Left lung (tissue), 10 donors: Measurements from ENCODE around the gene MYPN. TPM values are rescaled to one million over a fixed set of nuclear protein-coding genes. Genes with fewer than 3 reads are reported as not detected.

ENCODE experiments used
- ATAC-seq: fragments of 200-7000 bp; cut with Tn5 transposase; one replicate; pipeline ENCODE4 v1.9.1; 2020; ENCODE audit warnings: moderate library complexity
- DNase-seq, 4 donors: peaks; one replicate each; pipeline ENCODE4 v3.0.0-alpha.2; 2013 to 2020
- H3K27ac ChIP-seq, 2 donors: fragments of 200-600 bp; sonication (generic) in 1 of 2; one replicate each; pipeline versions ENCODE4 v1.5.0 to v1.8.0; 2020 to 2021
- H3K27me3 ChIP-seq, 2 donors: fragments of 200-600 bp; sonication (generic) in 1 of 2; one replicate each; pipeline versions ENCODE4 v1.5.0 to v1.8.0; 2020 to 2021
- H3K36me3 ChIP-seq, 2 donors: fragments of 200-600 bp; sonication (generic) in 1 of 2; one replicate each; pipeline versions ENCODE4 v1.5.0 to v1.8.0; 2020 to 2021
- H3K4me1 ChIP-seq, 2 donors: fragments of 200-600 bp; one replicate each; pipeline ENCODE4 v1.8.0; 2021
- H3K4me3 ChIP-seq, 2 donors: fragments of 200-600 bp; sonication (generic) in 1 of 2; one replicate each; pipeline versions ENCODE4 v1.5.0 to v1.8.0; 2020 to 2021; ENCODE audit warnings: mild to moderate bottlenecking in 1 of 2
- H3K9me3 ChIP-seq, 2 donors: fragments of 200-600 bp; sonication (generic) in 1 of 2; one replicate each; pipeline versions ENCODE4 v1.5.0 to v1.8.0; 2020 to 2021
- intact Hi-C, 2 donors: fragments of 100-400 bp; cut with DNase I; formaldehyde crosslinking; loops; one replicate each; pipeline versions ENCODE4 v1.11.2 to v1.14.2; 2022
- polyA plus RNA-seq, 6 donors: library from polyadenylated mRNA; unstranded; fragments of 120-200 nt; gene quantifications; one replicate each; pipeline ENCODE4 v1.2.1, GENCODE V29; 2013; ENCODE audit not compliant: insufficient read length in 6 of 6
- total RNA-seq, 2 donors: library from RNA; stranded (reverse); fragmentation: NEBNext Ultra II Directional; extraction: Animal tissue kit (Norgen Biotek cat#: 25700); gene quantifications; one replicate each; pipeline ENCODE4 v1.2.1, GENCODE V29; 2021
- TF ChIP-seq, protein P1 (sequence below), 2 donors: fragments of 200-600 bp; sonication (generic) in 1 of 2; IDR thresholded peaks; one replicate each; pipeline versions ENCODE4 v1.5.0 to v1.8.0; 2021; ENCODE audit warnings: antibody characterized with exemption in 2 of 2
- donor health status: DM: no; HTN: yes; CAD: no.
- donor health status: DM: no; HTN: no; CAD: no.

Gene MYPN
- total and polyA plus RNA-seq, 8 donors: 0.03 to 0.13 (median 0.04) TPM; not detected in 3

DNA sequence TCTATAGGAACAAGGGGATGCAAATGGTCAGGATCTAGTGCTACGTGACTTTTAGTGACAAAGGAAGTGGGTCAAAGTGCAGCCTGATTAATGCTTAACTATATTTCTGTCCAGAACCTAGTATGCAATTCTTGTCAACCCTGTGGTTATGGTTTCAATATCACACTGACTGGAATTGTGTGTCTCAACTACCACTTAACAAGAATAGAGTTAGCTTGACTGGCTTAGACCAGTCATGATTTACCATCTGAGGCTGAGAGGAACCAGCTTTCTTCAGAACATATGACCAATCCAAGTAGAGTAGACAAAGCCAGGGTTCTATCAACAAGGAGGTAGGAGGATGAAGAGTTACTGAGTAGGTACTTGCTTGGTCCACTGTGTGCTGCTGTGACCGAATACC is 54.4 kb downstream of the MYPN start:
- no peak overlapping the region for H3K27ac ChIP-seq
- H3K9me3 ChIP-seq: no peaks in the 10 kb centered on the region
- H3K4me3 ChIP-seq: no peak overlapping the region
- no peaks in the 10 kb centered on the region for H3K27me3 ChIP-seq
- TF ChIP-seq, protein P1, sequence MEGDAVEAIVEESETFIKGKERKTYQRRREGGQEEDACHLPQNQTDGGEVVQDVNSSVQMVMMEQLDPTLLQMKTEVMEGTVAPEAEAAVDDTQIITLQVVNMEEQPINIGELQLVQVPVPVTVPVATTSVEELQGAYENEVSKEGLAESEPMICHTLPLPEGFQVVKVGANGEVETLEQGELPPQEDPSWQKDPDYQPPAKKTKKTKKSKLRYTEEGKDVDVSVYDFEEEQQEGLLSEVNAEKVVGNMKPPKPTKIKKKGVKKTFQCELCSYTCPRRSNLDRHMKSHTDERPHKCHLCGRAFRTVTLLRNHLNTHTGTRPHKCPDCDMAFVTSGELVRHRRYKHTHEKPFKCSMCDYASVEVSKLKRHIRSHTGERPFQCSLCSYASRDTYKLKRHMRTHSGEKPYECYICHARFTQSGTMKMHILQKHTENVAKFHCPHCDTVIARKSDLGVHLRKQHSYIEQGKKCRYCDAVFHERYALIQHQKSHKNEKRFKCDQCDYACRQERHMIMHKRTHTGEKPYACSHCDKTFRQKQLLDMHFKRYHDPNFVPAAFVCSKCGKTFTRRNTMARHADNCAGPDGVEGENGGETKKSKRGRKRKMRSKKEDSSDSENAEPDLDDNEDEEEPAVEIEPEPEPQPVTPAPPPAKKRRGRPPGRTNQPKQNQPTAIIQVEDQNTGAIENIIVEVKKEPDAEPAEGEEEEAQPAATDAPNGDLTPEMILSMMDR (IDR thresholded peaks at IDR 0.05): no peak
- no peaks in the 10 kb centered on the region for H3K36me3 ChIP-seq
- intact Hi-C loops: no loop called here
- no peaks in the 10 kb centered on the region for H3K4me1 ChIP-seq
- no peak for ATAC-seq
- DNase-seq: no peak

DNA sequence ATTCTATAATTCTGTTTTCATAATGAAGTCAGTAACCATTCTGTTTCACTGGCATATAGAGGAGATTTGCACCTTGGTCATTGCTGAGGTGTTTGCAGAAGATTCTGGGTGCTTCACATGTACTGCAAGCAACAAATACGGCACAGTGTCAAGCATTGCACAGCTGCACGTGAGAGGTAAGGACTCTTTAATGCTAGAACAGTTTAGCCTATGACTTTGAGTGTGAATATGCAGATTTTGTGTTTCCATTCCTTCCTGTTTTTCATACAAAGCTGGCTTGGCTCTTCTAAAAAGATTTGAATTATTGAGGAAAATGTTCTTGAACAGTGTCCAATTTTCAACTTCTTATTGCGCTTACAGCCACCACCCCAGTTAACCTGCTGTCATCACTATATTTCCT is 56.4 kb downstream of the MYPN start:
- no peak for ATAC-seq
- TF ChIP-seq, protein P1 (IDR thresholded peaks at IDR 0.05): no peak
- no peaks in the 10 kb centered on the region for H3K4me1 ChIP-seq
- H3K4me3 ChIP-seq: no peak overlapping the region
- H3K9me3 ChIP-seq: no peaks in the 10 kb centered on the region
- H3K27me3 ChIP-seq: no peaks in the 10 kb centered on the region
- intact Hi-C loops: no loop called here
- no peak for DNase-seq
- no peaks in the 10 kb centered on the region for H3K36me3 ChIP-seq
- H3K27ac ChIP-seq: no peak overlapping the region

DNA sequence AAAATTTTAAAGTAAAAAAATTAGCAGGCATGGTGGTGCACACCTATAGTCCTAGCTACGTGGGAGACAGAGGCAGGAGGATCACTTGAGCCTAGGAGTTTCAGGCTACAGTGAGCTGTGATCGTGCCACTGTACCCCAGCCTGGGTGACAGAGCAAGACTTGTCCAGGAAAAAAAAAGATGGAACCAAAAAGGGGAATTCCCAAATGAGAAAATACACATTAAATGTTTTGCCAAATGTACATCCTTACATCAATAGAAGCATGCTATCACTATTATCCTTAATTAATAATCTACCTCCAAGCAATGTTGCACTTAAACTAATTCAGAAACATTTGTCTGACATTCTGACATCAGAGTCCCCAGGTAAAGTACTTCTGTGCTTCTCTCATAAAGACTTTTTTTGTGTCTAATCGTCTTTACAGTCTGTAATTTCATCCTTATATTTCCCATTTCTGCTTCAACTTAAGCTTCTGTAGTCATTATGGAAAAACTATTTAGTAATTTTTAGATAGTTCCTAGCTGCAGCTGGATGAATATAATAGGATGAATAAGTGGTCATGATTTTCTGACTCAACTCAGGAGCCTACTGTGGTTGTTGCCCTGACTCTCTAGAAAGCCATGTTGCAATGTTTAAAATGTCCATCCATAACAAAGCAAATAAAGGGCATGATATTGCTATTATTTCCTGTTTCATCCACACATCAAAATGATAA is 57.7 kb downstream of the MYPN start:
- intact Hi-C loops: no loop called here
- Histone ChIP-seq H3K4me3 (no peak overlapping the region), H3K27ac (no peak overlapping the region), H3K9me3 (no peaks in the 10 kb centered on the region), H3K27me3 (no peaks in the 10 kb centered on the region), H3K4me1 (no peaks in the 10 kb centered on the region), H3K36me3 (no peaks in the 10 kb centered on the region)
- no peak for DNase-seq
- TF ChIP-seq, protein P1 (IDR thresholded peaks at IDR 0.05): no peak
- no peak for ATAC-seq

DNA sequence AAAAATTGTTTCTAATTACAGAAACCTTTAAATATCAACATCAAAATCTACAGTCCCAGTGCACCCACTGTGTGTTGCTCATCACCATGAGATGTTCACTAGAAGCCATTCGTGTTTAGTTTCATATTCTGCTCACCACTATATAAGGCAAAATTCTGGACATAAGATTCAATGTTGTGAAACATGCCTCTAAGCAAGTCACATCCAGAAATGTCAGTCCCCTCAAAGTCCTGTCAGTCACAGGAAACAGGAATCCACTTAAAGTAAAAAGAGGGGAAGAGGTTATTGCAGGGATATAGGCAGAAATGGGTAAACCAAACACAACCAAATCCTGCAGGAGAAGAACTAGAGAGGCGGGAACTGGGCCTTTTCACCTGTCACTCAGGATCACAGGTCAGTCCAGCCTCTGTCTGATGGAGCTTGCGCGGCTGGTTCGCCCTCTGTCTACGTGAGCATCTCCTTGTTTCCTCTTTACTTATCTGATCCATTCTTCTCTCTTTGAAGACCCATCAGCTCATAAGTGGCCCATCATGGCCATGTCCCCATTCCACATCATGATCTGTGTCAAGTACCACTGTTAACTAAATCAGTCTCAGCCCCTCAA is 58.4 kb downstream of the MYPN start:
- intact Hi-C loops: no loop called here
- Histone ChIP-seq H3K4me1 (no peaks in the 10 kb centered on the region), H3K27me3 (no peaks in the 10 kb centered on the region), H3K9me3 (no peaks in the 10 kb centered on the region), H3K4me3 (no peak overlapping the region), H3K36me3 (no peaks in the 10 kb centered on the region), H3K27ac (no peak overlapping the region)
- ATAC-seq: no peak
- TF ChIP-seq, protein P1 (IDR thresholded peaks at IDR 0.05): no peak
- no peak for DNase-seq

DNA sequence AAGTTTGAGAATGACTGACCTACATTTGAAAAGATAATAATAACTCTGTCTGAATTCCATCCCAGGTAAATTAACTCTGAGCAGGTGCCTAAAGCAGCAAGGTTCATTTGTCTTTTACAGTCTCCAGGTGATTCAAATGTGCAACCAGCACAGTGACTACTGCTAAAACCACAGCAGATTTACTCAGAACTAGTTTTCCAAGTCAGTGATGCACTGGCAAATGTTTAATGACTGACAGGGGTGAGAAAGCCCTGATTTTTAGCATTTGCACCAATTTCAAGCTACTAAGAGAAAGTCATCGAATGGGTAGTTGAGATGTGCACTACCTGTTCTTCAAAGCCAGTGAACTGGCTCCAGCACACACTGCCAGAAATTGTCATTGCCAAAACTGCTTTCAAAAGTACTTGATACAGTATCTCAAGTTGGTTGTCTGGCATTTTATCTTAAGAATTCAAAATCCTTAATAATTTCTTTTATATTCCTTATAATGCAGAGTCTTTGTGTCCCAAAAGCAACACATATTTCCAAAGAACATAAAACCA is 62.3 kb downstream of the MYPN start:
- ATAC-seq: no peak
- DNase-seq: no peak
- no peaks in the 10 kb centered on the region for H3K4me1 ChIP-seq
- H3K27me3 ChIP-seq: no peaks in the 10 kb centered on the region
- H3K4me3 ChIP-seq: no peak overlapping the region
- no peaks in the 10 kb centered on the region for H3K36me3 ChIP-seq
- TF ChIP-seq, protein P1 (IDR thresholded peaks at IDR 0.05): no peak
- no peak overlapping the region for H3K27ac ChIP-seq
- H3K9me3 ChIP-seq: no peaks in the 10 kb centered on the region
- intact Hi-C loops: no loop called here
